Medulla oblongata (tissue), 1 donor: ENCODE results near the gene ZNRF3.
"Not testable (repeated sequence)": the region's sequence is repeated elsewhere in the genome, so short reads cannot be mapped to it uniquely, and the experiment has no call there.

Experiments
- DNase-seq: peaks from one replicate; pipeline ENCODE4 v3.0.0-alpha.2; 2015; ENCODE audit errors: extremely low spot score

The ZNRF3 gene

GRCh38 chr22:29032014-29032475 lies 148.7 kb downstream of the ZNRF3 start:
- DNase-seq: no peak

- DNase-seq: peak; percentile 38
These were observed 149.2 kb downstream of the ZNRF3 start for GRCh38 chr22:29032584-29032983.

GRCh38 chr22:29037340-29037932 lies 154.1 kb downstream of the ZNRF3 start:
- DNase-seq: no peak

GRCh38 chr22:29039148-29039547 lies 155.8 kb downstream of the ZNRF3 start:
- no peak for DNase-seq

- DNase-seq: not testable (repeated sequence)
These were observed 156.3 kb downstream of the ZNRF3 start for GRCh38 chr22:29039684-29040083.

GRCh38 chr22:29040385-29041275 lies 157.3 kb downstream of the ZNRF3 start:
- DNase-seq: peak; percentile 90

GRCh38 chr22:29041408-29041807 lies 158.0 kb downstream of the ZNRF3 start:
- peak; percentile 63 for DNase-seq

GRCh38 chr22:29043906-29044575 lies 160.7 kb downstream of the ZNRF3 start:
- DNase-seq: no peak

- DNase-seq: no peak
These were observed 161.3 kb downstream of the ZNRF3 start for GRCh38 chr22:29044657-29045176.

- DNase-seq: no peak
These were observed 165.7 kb downstream of the ZNRF3 start for GRCh38 chr22:29048822-29049654.

GRCh38 chr22:29049655-29050263 lies 166.4 kb downstream of the ZNRF3 start:
- no peak for DNase-seq

- DNase-seq: no peak
These were observed 167.1 kb downstream of the ZNRF3 start for GRCh38 chr22:29050457-29050856.

- DNase-seq: no peak
These were observed 169.8 kb downstream of the ZNRF3 start for GRCh38 chr22:29053048-29053702.

GRCh38 chr22:29054251-29054767 lies 170.9 kb downstream of the ZNRF3 start:
- no peak for DNase-seq

GRCh38 chr22:29055192-29055830 lies 171.9 kb downstream of the ZNRF3 start:
- DNase-seq: no peak

GRCh38 chr22:29056472-29056871 lies 173.1 kb downstream of the ZNRF3 start:
- DNase-seq: no peak

GRCh38 chr22:29060251-29060869 lies 177.0 kb downstream of the ZNRF3 start:
- no peak for DNase-seq

- DNase-seq: no peak
These were observed 177.6 kb downstream of the ZNRF3 start for GRCh38 chr22:29060931-29061330.

GRCh38 chr22:29061773-29062172 lies 178.4 kb downstream of the ZNRF3 start, which contains the start of gene C22orf31:
Gene C22orf31 (minus strand): TSS chr22:29061831. CDS start chr22:29061792, 39 bp downstream.
- DNase-seq: no peak
